Kidney (tissue), 14 donors: ENCODE measurements around the gene ENDOG. TPM values are rescaled to one million over a fixed set of nuclear protein-coding genes. Genes with fewer than 3 reads are reported as not detected.
A peak's percentile ranks its signal among the peaks of the same experiment; 100 is the strongest.
"Not testable (repeated sequence)": the region's sequence is repeated elsewhere in the genome, so short reads cannot be mapped to it uniquely, and the experiment has no call there.

Source experiments
- DNase-seq, 5 donors: peaks; one replicate each; pipeline ENCODE4 v3.0.0-alpha.2; 2013 to 2020
- FAIRE-seq: peaks from 2 replicates; lab custom pipeline; 2012; peaks lifted over from hg19 to GRCh38; lab: Jason Lieb, UNC
- H3K27ac ChIP-seq, 2 donors: one replicate each; pipeline ENCODE4 v1.7.0; 2013; ENCODE audit warnings: low read depth in 2 of 2, low read length in 2 of 2, inconsistent platforms in 1 of 2
- H3K27me3 ChIP-seq: one replicate; pipeline ENCODE4 v1.7.1; 2013; ENCODE audit warnings: low read length, inconsistent platforms; ENCODE audit not compliant: control insufficient read depth, insufficient read depth
- H3K36me3 ChIP-seq, 3 donors: one replicate each; pipeline versions ENCODE4 v1.7.0 to v1.7.1; 2013; ENCODE audit warnings: low read length in 3 of 3, control low read depth in 1 of 3, inconsistent platforms in 1 of 3; ENCODE audit not compliant: insufficient read depth in 3 of 3, control insufficient read depth in 2 of 3
- H3K4me1 ChIP-seq, 3 donors: one replicate each; pipeline versions ENCODE4 v1.7.0 to v1.7.1; 2013; ENCODE audit warnings: low read length in 3 of 3, inconsistent platforms in 1 of 3, low read depth in 1 of 3; ENCODE audit not compliant: control insufficient read depth in 2 of 3, insufficient read depth in 2 of 3
- H3K4me3 ChIP-seq, 3 donors: one replicate each; pipeline versions ENCODE4 v1.7.0 to v1.8.1; 2013; ENCODE audit warnings: low read length in 3 of 3, control low read depth in 1 of 3, inconsistent platforms in 1 of 3
- H3K9ac ChIP-seq, 3 donors: one replicate each; pipeline versions ENCODE4 v1.7.0 to v1.7.1; 2013; ENCODE audit warnings: low read length in 3 of 3, control low read depth in 1 of 3, inconsistent platforms in 1 of 3
- H3K9me3 ChIP-seq, 3 donors: one replicate each; pipeline versions ENCODE4 v1.7.0 to v1.7.1; 2013; ENCODE audit warnings: low read length in 3 of 3, control low read depth in 1 of 3, inconsistent platforms in 1 of 3; ENCODE audit not compliant: control insufficient read depth in 2 of 3, insufficient read depth in 1 of 3
- intact Hi-C: fragments of 100-400 bp; cut with DNase I; formaldehyde crosslinking; loops from one replicate; pipeline ENCODE4 v1.11.1; 2022
- polyA plus RNA-seq: library from polyadenylated mRNA; stranded (reverse); fragments of 350-450 nt; fragmentation: Illumina TruSeq; extraction: RNeasy Lipid Tissue Mini Kit (QIAGEN cat#74804); gene quantifications from one replicate; pipeline ENCODE4 v1.2.3, GENCODE V29; 2014; ENCODE audit warnings: low read depth, low replicate concordance; ENCODE audit not compliant: insufficient read depth
- total RNA-seq: library from RNA; stranded (reverse); fragmentation: NEBNext Ultra II Directional; extraction: Animal tissue kit (Norgen Biotek cat#: 25700); gene quantifications from one replicate; pipeline ENCODE4 v1.2.1, GENCODE V29; 2021
- TF ChIP-seq, protein P1 (sequence below): IDR thresholded peaks from 3 replicates; pipeline ENCODE4 v1.5.1; 2012; ENCODE audit warnings: mild to moderate bottlenecking, moderate library complexity, borderline replicate concordance; ENCODE audit not compliant: insufficient read depth; ENCODE audit errors: extremely low read depth
- donor health status: control.
- donor health status: control.
- donor health status: control.
- donor health status: control.
- donor health status: control.
- donor health status: DM: yes; HTN: yes; CAD: no.
- donor health status: Normal renal cell carcinoma (clear cell type).

ENDOG gene
- total and polyA plus RNA-seq, 2 donors from 2014 or later, result 20.6 to 59.9 TPM

DNA sequence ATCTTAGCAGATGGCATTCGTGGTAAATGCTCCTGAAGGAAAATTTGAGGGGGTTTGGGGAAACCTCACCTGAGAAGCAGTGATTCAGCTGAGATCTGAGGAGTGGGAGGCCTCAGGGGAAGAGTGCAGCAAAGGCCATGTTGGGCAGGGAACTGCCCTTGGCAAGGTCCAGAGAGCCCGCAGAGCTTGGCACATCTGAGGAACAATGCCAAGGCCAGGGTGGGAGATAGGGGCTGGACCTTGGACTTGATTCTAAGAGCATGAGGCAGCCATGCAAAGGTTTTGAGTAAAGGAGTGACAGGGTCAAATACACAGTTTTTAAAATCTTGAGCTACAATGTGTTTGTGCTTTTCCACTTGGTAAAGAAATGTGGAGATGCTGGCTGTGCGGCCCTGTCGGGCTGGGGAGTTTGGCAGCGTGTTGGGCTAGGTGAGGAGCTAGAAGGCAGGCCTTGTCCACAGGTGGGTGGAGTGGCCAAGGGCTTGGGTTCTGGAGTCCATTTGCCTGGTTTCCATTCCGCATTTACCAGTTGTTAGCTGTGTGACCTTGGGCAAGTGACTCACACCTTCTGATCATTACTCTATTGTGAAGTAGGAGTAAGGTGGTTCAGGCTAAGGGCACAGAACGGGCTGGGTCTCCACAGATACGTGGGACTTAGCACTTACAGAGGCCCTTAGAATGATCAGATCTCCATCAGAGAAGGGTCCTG is 25.2 kb upstream of the ENDOG start:
- TF ChIP-seq, protein P1, sequence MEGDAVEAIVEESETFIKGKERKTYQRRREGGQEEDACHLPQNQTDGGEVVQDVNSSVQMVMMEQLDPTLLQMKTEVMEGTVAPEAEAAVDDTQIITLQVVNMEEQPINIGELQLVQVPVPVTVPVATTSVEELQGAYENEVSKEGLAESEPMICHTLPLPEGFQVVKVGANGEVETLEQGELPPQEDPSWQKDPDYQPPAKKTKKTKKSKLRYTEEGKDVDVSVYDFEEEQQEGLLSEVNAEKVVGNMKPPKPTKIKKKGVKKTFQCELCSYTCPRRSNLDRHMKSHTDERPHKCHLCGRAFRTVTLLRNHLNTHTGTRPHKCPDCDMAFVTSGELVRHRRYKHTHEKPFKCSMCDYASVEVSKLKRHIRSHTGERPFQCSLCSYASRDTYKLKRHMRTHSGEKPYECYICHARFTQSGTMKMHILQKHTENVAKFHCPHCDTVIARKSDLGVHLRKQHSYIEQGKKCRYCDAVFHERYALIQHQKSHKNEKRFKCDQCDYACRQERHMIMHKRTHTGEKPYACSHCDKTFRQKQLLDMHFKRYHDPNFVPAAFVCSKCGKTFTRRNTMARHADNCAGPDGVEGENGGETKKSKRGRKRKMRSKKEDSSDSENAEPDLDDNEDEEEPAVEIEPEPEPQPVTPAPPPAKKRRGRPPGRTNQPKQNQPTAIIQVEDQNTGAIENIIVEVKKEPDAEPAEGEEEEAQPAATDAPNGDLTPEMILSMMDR, result no peak
- intact Hi-C loops, result no loop called here
- DNase-seq, result no peak
- Histone ChIP-seq H3K27me3 (no peaks in the 10 kb centered on the region), H3K4me3 (no peak overlapping the region), H3K9ac (no peak overlapping the region), H3K9me3 (no peaks in the 10 kb centered on the region), H3K27ac (peak overlapping the region in 1 of 2 donors; percentile 43), H3K4me1 (peaks cover 0 to 11% (median 9%) of the 10 kb centered on the region in 3 donors), H3K36me3 (peaks cover 3 to 35% (median 25%) of the 10 kb centered on the region in 3 donors)
- no peak for FAIRE-seq

DNA sequence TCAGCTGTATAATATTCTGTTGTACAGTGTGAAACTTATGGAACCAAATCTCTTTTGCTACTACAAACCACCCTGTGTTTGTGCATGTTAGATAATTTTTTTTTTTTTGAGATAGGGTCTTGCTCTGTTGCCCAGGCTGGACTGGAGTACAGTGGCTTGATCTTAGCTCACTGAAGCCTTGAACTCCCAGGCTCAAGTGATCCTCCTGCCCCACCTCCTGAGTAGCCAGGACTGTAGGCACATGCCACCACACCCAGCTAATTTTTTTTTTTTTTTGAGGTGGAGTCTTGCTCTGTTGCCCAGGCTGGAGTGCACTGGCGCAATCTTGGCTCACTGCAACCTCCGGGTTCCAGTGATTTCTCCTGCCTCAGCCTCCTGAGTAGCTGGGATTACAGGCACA is 23.3 kb upstream of the ENDOG start:
- FAIRE-seq, intact Hi-C loops, H3K27me3 ChIP-seq, H3K9ac ChIP-seq, DNase-seq, H3K4me1 ChIP-seq, H3K9me3 ChIP-seq, H3K27ac ChIP-seq, H3K4me3 ChIP-seq: not testable (repeated sequence)
- H3K36me3 ChIP-seq, result peaks cover 3 to 46% (median 35%) of the 10 kb centered on the region in 3 donors

DNA sequence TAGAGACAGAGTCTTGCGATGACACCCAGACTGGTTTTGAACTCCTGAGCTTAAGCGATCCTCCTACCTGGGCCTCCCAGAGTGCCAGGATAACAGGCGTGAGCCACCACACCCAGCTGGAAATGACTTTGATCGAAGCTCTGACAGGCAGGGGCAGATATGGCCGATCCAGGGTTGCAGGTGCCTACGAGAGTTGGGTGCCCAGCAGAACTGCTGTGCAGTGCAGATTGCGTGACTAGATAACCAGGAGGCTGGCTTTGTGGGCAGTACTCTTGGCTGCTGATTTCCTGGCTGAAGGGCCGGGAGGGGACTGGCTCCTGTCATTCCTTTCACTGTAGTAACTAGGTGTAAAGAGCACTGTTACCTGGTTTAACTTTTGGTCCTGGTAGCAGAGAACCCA is 19.4 kb upstream of the ENDOG start:
- peaks cover 3 to 38% (median 33%) of the 10 kb centered on the region in 3 donors for H3K36me3 ChIP-seq
- TF ChIP-seq, protein P1, result no peak
- no peak overlapping the region for H3K9ac ChIP-seq
- H3K9me3 ChIP-seq, result no peaks in the 10 kb centered on the region
- H3K4me1 ChIP-seq, result peaks cover 0 to under 1% (median 0%) of the 10 kb centered on the region in 3 donors
- no peaks in the 10 kb centered on the region for H3K27me3 ChIP-seq
- DNase-seq, result no peak
- no peak overlapping the region for H3K27ac ChIP-seq
- no peak overlapping the region for H3K4me3 ChIP-seq
- intact Hi-C loops, result no loop called here
- FAIRE-seq, result no peak

DNA sequence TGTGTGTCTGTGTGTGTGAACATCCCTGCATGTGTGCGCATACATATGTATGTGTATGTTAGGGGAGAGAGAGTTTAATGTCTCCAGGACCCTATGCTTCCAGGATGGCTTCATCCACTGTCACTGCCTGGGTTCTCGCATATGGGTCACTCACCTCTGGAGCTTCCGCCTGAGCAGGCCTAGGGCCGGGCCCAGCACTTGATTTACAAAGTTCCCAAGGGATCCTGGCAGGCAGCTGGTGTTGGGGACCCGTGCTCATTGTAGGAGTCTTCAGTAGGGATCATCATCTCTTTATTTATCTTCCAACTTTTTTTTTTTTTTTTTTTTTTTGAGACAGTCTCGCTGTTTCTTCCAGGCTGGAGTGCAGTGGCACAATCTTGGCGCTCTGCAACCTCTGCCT is 18.2 kb upstream of the ENDOG start:
- FAIRE-seq (no peak), DNase-seq (no peak)
- Histone ChIP-seq H3K27me3 (no peaks in the 10 kb centered on the region), H3K36me3 (peaks cover 3 to 46% (median 36%) of the 10 kb centered on the region in 3 donors), H3K27ac (no peak overlapping the region), H3K4me3 (no peak overlapping the region), H3K9ac (no peak overlapping the region), H3K4me1 (no peaks in the 10 kb centered on the region), H3K9me3 (no peaks in the 10 kb centered on the region)
- intact Hi-C loops, result no loop called here
- TF ChIP-seq, protein P1, result no peak
